Smooth muscle cell (in vitro differentiated cells): ENCODE results near the gene YPEL1. TPM values are rescaled to one million over a fixed set of nuclear protein-coding genes. Genes with fewer than 3 reads are reported as not detected.

ENCODE experiments used
- DNase-seq: peaks from one replicate; lab custom pipeline; 2025; ENCODE audit not compliant: unreplicated experiment; lab: John Stamatoyannopoulos, UW
- H2AFZ ChIP-seq: fragments of 200-600 bp; sonication (generic); 2 replicates; pipeline ENCODE4 v1.6.0; 2016; ENCODE audit warnings: antibody characterized with exemption, low read depth, mild to moderate bottlenecking
- H3F3A ChIP-seq: fragments of 200-600 bp; sonication (generic); 2 replicates; pipeline ENCODE4 v1.6.0; 2017; ENCODE audit warnings: antibody characterized with exemption, low read depth
- H3K27ac ChIP-seq: fragments of 200-600 bp; sonication (generic); 2 replicates; pipeline ENCODE4 v1.5.1; 2016; ENCODE audit warnings: low read depth, mild to moderate bottlenecking
- H3K27me3 ChIP-seq: fragments of 200-600 bp; sonication (generic); 2 replicates; pipeline ENCODE4 v1.6.1; 2016; ENCODE audit warnings: low read depth, mild to moderate bottlenecking
- H3K36me3 ChIP-seq: fragments of 200-600 bp; sonication (generic); 2 replicates; pipeline ENCODE4 v1.5.1; 2016; ENCODE audit warnings: low read depth
- H3K4me1 ChIP-seq: fragments of 200-600 bp; sonication (generic); 2 replicates; pipeline ENCODE4 v1.5.1; 2016; ENCODE audit warnings: low read depth
- H3K4me2 ChIP-seq: fragments of 200-600 bp; sonication (generic); 2 replicates; pipeline ENCODE4 v1.6.0; 2016; ENCODE audit warnings: mild to moderate bottlenecking
- H3K4me3 ChIP-seq: fragments of 200-600 bp; sonication (generic); 2 replicates; pipeline ENCODE4 v1.5.1; 2016; ENCODE audit warnings: mild to moderate bottlenecking
- H3K79me2 ChIP-seq: fragments of 200-600 bp; sonication (generic); 2 replicates; pipeline ENCODE4 v1.6.0; 2016; ENCODE audit warnings: low read depth, mild to moderate bottlenecking
- H3K9ac ChIP-seq: fragments of 200-600 bp; sonication (generic); 2 replicates; pipeline ENCODE4 v1.6.0; 2016; ENCODE audit warnings: low read depth
- H3K9me3 ChIP-seq: fragments of 200-600 bp; sonication (generic); replicated peaks from 2 replicates; pipeline ENCODE4 v1.5.1; 2016; ENCODE audit warnings: low read depth
- H4K20me1 ChIP-seq: fragments of 200-600 bp; sonication (generic); 2 replicates; pipeline ENCODE4 v1.6.0; 2016; ENCODE audit warnings: low read depth
- CTCF ChIP-seq: fragments of 200-600 bp; sonication (generic); IDR thresholded peaks from 2 replicates; pipeline ENCODE4 v1.5.1; 2017; ENCODE audit warnings: borderline replicate concordance, mild to moderate bottlenecking, antibody characterized with exemption; ENCODE audit not compliant: insufficient read depth, poor library complexity, severe bottlenecking
- WGBS: methylation state at CpG from one replicate; pipeline ENCODE4 v1.1.7; 2016; ENCODE audit warnings: low lambda C conversion rate; 5-methylcytosine and 5-hydroxymethylcytosine counted together
- polyA plus RNA-seq: library from polyadenylated mRNA; unstranded; fragments of >200 nt; fragmentation: Nextera tagmentation; extraction: Ambion mirVana; gene quantifications from 2 replicates; pipeline ENCODE4 v1.2.1, GENCODE V29; 2016
- total RNA-seq: library from RNA; depleted of rRNA; stranded (reverse); fragments of >200 nt; gene quantifications from 2 replicates; pipeline ENCODE4 v1.2.3, GENCODE V29; 2014

Gene YPEL1
- total and polyA plus RNA-seq, 2 experiments from 2014 or later = 1.8 to 4.1 TPM

GRCh38 chr22:21687685-21688259 is 47.8 kb downstream of the YPEL1 start:
- no peaks in the 10 kb centered on the region for H3K9me3 ChIP-seq
- DNase-seq = no peak
- H3K4me2 ChIP-seq = no peak overlapping the region
- H3K27ac ChIP-seq = no peak overlapping the region
- H4K20me1 ChIP-seq = no peaks in the 10 kb centered on the region
- H3K4me3 ChIP-seq = no peak overlapping the region
- 85% methylated on average over 11 of the region's 11 CpGs for WGBS
- H2AFZ ChIP-seq = no peak overlapping the region
- H3K79me2 ChIP-seq = no peaks in the 10 kb centered on the region
- H3K27me3 ChIP-seq = no peaks in the 10 kb centered on the region
- H3F3A ChIP-seq = no peaks in the 10 kb centered on the region
- no peaks in the 10 kb centered on the region for H3K4me1 ChIP-seq
- H3K9ac ChIP-seq = no peak overlapping the region
- H3K36me3 ChIP-seq = no peaks in the 10 kb centered on the region
- no peak for TF ChIP-seq CTCF

- Histone ChIP-seq H4K20me1 (no peaks in the 10 kb centered on the region), H3K9me3 (no peaks in the 10 kb centered on the region), H3K9ac (no peak overlapping the region), H3K4me2 (no peak overlapping the region), H3K79me2 (no peaks in the 10 kb centered on the region), H3K36me3 (no peaks in the 10 kb centered on the region), H3F3A (no peaks in the 10 kb centered on the region), H3K27me3 (no peaks in the 10 kb centered on the region), H3K4me3 (no peak overlapping the region), H3K4me1 (no peaks in the 10 kb centered on the region), H2AFZ (no peak overlapping the region), H3K27ac (no peak overlapping the region)
- WGBS = 97% methylated on average over 23 of the region's 23 CpGs
- TF ChIP-seq CTCF = no peak
- no peak for DNase-seq
Observed at GRCh38 chr22:21686634-21687393, 48.8 kb downstream of the YPEL1 start.

GRCh38 chr22:21686193-21686608 is 49.4 kb downstream of the YPEL1 start:
- no peak for DNase-seq
- WGBS = 92% methylated on average over 7 of the region's 8 CpGs
- H3F3A ChIP-seq = no peaks in the 10 kb centered on the region

More at GRCh38 chr22:21686193-21686608, 49.4 kb downstream of the YPEL1 start:
- no peaks in the 10 kb centered on the region for H3K36me3 ChIP-seq
- H3K27me3 ChIP-seq = no peaks in the 10 kb centered on the region
- H3K9me3 ChIP-seq = no peaks in the 10 kb centered on the region
- H3K4me2 ChIP-seq = no peak overlapping the region
- no peaks in the 10 kb centered on the region for H4K20me1 ChIP-seq
- H3K4me1 ChIP-seq = no peaks in the 10 kb centered on the region
- TF ChIP-seq CTCF = no peak
- H3K4me3 ChIP-seq = no peak overlapping the region
- H3K27ac ChIP-seq = no peak overlapping the region
- H3K9ac ChIP-seq = no peak overlapping the region
- H2AFZ ChIP-seq = no peak overlapping the region
- H3K79me2 ChIP-seq = no peaks in the 10 kb centered on the region
